Hematopoietic multipotent progenitor cell treated with erythropoietin and hydrocortisone succinate and interleukin-3 and kit ligand, for 15 days (in vitro differentiated cells): ENCODE data around the gene TOMM40L.
"Not testable (repeated sequence)": the region's sequence is repeated elsewhere in the genome, so short reads cannot be mapped to it uniquely, and the experiment has no call there.

Experiments used
- DNase-seq: peaks from one replicate; pipeline ENCODE4 v3.0.0-alpha.2; 2015; ENCODE audit warnings: low spot score

TOMM40L gene

GRCh38 chr1:161257109-161257508, 31.2 kb downstream of the TOMM40L start:
- not testable (repeated sequence) for DNase-seq

GRCh38 chr1:161258439-161259344, 32.8 kb downstream of the TOMM40L start, which contains the start of gene PCP4L1:
Gene PCP4L1, plus strand, starts transcription at chr1:161258745. Its CDS starts 230 bp downstream, at chr1:161258975.
- no peak for DNase-seq

- DNase-seq = no peak
Measured at GRCh38 chr1:161259345-161259702, 33.5 kb downstream of the TOMM40L start.

- no peak for DNase-seq
Measured at GRCh38 chr1:161259765-161260164, 33.9 kb downstream of the TOMM40L start.

- DNase-seq = no peak
Measured at GRCh38 chr1:161260376-161261260, 34.8 kb downstream of the TOMM40L start.

GRCh38 chr1:161261261-161262235, 35.7 kb downstream of the TOMM40L start:
- DNase-seq = no peak

GRCh38 chr1:161265305-161265704, 39.4 kb downstream of the TOMM40L start:
- no peak for DNase-seq

- no peak for DNase-seq
Measured at GRCh38 chr1:161266202-161266601, 40.3 kb downstream of the TOMM40L start.

- no peak for DNase-seq
Measured at GRCh38 chr1:161266836-161267235, 41.0 kb downstream of the TOMM40L start.

- DNase-seq = no peak
Measured at GRCh38 chr1:161267321-161267720, 41.5 kb downstream of the TOMM40L start.

- no peak for DNase-seq
Measured at GRCh38 chr1:161273402-161273801, 47.5 kb downstream of the TOMM40L start.

GRCh38 chr1:161274874-161275273, 49.0 kb downstream of the TOMM40L start:
- DNase-seq = no peak
